Kidney glomerular epithelial cell (primary cell): Measurements from ENCODE around the gene MRGPRX4.
"Not testable (repeated sequence)": the region's sequence is repeated elsewhere in the genome, so short reads cannot be mapped to it uniquely, and the experiment has no call there.

Experiments
- DNase-seq: peaks from one replicate; lab custom pipeline; 2025; lab: John Stamatoyannopoulos, UW

The MRGPRX4 gene

DNA sequence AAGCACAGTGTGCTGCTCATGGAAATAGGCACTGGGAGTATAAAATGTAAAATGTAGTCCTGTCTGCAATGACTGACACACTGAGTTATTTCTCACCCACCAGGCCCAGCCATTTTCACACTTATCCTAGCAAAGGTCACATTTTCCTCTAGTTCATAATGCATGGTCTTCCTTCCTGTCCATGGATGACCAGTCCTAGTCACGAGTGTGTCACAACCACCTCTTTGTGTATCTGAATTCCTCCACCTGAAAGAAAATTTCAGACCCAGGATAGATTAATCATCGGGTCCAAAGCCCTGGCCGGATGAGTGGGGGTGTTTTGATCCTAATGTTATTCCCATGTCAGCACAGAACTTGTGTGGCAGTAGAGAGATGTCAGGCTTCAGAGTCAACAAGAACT lies at the start of gene MRGPRX4:
MRGPRX4 (plus strand) TSS at position 172 of the 400 bp plus-strand sequence. CDS start 420 bp downstream, outside the sequence.
- no peak for DNase-seq

DNA sequence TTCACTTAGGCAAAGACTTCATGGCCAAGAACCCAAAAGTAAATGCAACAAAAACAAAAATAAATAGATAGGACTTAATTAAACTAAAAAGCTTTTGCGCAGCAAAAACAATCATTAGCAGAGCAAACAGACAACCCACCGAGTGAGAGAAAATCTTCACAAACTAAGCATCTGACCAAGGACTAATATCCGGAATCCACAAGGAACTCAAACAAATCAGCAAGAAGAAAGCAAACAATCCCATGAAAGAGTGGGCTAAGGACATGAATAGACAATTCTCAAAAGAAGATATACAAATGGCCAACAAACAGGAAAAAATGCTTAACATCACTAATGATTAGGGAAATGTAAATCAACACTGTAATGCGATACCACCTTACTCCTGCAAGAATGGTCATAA lies 41.5 kb upstream of the MRGPRX4 start:
- not testable (repeated sequence) for DNase-seq

DNA sequence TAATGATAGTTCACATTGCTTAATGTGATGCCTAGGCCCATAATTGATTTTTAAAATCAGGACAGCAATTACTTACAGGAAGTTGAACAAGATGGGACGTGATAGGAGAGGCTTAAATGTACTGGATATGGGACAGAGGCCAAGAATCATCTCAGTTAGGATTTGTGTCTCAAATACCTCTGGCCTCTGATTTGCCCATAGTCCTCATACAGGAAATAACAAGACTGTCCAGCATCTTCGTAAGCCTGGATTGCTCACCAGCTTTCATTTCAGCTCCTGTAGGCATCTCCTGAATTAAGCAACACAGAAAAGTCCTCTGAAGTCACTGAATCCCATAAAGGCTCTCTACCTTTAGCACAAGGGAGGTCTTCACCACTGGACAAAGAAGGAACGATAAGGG lies 40.3 kb upstream of the MRGPRX4 start, which contains the start of gene MRGPRX3:
MRGPRX3 (plus strand) TSS at position 231 of the 400 bp plus-strand sequence. CDS start 4,632 bp downstream, outside the sequence.
- no peak for DNase-seq

DNA sequence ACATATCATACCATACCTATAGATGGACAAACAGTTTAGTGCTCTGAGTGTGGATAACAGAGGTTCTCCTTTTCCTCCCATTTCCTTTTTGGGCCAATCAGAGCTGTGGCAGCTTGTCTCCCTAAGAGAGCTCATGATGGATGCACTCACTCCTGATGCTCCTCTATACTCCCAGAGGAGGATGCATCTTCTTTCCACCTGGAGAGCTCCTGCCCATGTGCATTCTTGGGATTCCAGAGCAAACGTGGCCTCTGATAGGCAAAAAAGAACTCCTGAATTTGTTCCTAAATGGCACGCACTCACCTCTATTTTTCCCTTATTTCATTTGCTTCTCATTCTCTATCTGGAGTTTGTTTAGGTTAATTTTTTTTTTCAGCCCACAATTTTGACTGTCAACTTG lies 37.3 kb upstream of the MRGPRX4 start:
- DNase-seq = no peak

DNA sequence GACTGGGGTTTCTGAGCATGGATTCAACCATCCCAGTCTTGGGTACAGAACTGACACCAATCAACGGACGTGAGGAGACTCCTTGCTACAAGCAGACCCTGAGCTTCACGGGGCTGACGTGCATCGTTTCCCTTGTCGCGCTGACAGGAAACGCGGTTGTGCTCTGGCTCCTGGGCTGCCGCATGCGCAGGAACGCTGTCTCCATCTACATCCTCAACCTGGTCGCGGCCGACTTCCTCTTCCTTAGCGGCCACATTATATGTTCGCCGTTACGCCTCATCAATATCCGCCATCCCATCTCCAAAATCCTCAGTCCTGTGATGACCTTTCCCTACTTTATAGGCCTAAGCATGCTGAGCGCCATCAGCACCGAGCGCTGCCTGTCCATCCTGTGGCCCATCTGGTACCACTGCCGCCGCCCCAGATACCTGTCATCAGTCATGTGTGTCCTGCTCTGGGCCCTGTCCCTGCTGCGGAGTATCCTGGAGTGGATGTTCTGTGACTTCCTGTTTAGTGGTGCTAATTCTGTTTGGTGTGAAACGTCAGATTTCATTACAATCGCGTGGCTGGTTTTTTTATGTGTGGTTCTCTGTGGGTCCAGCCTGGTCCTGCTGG lies 35.3 kb upstream of the MRGPRX4 start:
- no peak for DNase-seq

DNA sequence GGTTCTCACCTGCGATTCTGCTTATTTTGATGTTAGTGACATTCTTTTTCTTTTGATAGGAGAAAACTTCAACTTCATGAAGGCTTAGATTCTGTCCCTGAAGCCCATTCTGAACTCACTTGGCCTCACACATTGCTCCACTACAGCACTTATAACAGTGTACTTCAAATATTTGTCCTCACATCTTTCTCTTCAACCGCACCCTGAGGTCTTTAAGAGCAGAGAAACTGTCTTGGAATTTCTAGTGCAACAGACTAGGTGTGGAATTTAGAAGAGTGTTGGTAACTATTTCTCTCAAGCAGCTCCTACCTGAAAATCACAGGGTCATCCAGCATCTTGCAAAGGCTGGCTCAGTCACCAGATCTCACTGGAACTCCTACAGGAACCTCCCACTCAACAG lies 32.5 kb upstream of the MRGPRX4 start:
- DNase-seq = no peak

DNA sequence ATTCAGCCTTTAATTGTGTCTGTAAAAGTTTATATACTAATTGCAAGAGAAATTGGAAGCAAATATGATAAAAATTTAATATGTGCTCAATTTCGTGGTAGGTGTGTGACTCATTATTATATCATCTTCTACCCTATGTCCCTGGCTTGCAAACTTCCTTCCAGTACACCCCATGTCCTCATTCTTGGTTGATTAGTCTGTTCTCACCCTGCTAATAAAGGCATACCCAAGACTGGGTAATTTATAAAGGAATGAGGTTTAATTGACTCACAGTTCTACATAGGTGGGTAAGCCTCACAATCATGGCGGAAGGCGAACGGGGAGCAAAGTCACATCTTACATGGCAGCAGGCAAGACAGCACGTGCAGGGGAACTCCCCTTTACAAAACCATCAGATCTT lies 28.4 kb upstream of the MRGPRX4 start:
- no peak for DNase-seq

DNA sequence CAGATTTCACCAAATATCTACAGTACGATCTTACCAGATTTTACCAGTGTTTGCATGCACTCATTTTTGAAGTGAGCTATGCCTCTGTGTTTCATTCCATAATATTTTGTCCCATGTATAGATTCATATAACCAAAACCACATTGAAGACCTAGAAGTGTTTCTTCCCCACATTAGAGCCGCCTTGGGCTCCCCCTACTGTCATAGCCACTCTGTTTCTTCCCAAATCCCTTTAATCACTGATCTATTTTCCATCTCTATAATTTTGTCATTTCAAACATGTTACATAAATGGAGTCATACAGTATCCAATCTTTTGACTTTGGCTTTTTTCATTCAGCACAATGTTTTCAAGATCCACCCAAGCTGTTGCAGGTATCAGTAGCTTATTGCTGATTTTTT lies 27.6 kb upstream of the MRGPRX4 start:
- no peak for DNase-seq

DNA sequence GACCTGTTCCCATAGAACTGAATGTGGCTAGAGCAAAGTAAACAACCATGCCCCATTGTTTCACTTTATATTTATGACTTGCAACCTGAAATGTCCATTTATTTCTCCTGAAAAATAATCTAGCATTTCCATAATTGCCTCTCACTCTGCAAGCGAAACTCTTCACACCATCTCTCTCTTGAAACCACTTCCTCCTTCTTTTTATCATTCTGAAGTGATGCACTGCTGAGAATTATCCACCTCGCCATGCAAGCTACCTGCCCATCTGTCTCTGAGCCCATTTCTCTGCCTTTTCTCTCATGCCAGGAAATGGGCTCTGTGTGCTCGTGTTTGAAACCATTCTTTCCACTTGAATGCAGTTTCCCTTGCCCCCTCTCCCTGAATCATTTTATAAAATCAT lies 26.8 kb upstream of the MRGPRX4 start:
- no peak for DNase-seq

DNA sequence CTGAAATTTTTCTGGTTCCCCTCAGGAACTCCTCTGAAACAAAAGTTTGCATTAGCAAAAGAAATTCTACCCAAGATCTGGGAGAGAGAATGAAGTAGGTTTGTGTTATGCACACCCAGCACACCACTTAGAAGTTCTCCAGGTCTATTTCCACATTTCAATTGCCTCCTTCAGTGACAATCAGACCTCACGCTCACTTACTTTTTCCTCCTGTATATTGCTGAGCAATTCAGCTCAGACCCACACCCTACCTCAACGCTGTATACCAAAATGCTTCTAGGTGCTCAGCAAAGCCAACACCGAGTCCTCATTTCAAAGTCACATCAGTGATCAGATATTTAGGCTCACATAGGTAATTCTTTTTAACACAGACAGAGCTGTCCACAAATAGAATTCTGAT lies 21.1 kb upstream of the MRGPRX4 start:
- DNase-seq = no peak

DNA sequence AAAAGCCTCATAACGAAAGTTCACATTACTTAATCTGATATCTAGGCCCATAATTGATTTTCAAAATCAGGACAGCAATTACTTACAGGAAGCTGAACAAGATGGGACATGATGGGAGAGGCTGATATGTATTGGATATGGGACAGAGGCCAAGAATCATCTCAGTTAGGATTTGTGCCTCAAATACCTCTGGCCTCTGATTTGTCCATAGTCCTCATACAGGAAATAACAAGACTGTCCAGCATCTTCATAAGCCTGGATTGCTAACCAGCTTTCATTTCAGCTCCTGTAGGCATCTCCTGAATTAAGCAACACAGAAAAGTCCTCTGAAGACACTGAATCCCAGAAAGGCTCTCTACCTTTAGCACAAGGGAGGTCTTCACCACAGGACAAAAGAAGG lies 4.3 kb upstream of the MRGPRX4 start:
- no peak for DNase-seq

DNA sequence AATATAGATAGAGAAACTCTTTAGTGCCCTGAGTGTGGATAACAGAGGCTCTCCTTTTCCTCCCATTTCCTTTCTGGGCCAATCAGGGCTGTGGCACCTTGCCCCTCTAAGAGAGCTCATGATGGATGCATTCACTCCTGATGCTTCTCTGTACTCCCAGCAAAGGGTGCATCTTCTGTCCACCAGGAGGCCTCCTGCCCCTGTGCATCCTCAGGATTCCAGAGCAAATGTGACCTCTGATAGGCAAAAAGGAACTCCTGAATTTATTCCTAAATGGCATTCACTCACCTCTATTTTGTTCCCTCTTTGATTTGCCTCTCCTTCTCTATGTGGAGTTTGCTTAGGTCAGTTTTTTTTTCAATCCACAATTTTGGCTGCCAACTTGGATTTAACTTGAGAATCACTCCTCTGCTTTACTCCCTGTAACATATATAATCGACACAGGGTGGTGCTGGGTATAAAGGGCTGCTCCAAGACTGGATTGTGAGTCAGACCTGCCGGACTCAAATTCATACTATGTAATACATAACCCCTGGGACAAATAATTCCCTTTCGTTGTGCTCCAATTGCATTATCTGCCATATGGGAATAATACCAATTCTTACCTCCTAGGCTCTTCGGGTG lies 1.1 kb upstream of the MRGPRX4 start:
- DNase-seq = peak; percentile 9

DNA sequence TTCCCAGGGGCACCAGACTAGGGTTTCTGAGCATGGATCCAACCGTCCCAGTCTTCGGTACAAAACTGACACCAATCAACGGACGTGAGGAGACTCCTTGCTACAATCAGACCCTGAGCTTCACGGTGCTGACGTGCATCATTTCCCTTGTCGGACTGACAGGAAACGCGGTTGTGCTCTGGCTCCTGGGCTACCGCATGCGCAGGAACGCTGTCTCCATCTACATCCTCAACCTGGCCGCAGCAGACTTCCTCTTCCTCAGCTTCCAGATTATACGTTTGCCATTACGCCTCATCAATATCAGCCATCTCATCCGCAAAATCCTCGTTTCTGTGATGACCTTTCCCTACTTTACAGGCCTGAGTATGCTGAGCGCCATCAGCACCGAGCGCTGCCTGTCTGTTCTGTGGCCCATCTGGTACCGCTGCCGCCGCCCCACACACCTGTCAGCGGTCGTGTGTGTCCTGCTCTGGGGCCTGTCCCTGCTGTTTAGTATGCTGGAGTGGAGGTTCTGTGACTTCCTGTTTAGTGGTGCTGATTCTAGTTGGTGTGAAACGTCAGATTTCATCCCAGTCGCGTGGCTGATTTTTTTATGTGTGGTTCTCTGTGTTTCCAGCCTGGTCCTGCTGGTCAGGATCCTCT lies 709 bp downstream of the MRGPRX4 start:
- no peak for DNase-seq

DNA sequence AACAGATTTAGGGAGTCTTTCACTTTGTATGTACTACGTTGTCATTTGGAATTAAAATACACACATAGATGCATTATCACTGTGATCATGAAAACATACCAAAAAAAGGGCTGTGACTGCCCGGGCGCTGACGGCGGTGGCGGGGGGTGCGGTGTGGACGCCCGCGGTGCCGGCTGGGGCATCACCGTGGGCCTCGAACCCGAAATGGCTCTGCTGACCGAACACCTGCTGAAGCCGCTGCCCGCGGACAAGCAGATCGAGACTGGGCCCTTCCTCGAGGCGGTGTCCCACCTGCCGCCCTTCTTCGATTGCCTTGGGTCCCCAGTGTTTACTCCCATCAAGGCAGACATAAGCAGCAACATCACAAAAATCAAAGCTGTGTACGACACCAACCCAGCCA lies 16.2 kb downstream of the MRGPRX4 start:
- no peak for DNase-seq

DNA sequence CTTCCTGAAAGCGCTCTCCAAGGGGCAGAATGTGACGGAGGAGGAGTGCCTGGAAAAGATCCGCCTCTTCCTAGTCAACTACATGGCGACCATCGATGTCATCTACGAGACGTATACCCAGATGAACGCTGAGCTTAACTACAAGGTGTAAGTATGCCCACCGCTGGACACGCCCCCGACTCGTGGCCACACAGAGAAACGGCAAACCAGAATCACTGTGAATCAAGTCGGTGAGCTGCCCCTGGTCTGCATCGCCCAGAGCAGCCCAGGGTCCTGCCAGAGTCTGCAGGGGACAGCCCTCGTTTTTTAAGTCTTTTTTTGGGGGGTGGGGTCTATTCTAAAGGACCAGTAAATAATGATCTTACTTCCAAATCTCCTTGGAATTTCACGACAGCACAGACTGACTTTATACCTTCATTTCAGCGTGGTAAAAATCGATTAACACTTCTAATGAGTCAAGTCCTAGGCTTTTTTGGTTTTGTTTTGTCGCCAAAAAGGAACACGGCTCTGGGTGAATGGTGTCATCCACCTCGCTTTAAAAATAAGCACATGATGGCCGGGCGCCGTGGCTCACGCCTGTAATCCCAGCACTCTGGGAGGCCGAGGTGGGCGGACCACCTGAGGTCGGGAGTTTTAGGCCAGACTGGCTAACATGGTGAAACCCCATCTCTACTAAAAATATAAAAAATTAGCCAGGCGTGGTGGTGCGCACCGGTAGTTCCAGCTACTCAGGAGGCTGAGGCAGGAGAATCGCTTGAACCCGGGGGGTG lies 17.0 kb downstream of the MRGPRX4 start:
- DNase-seq = not testable (repeated sequence)

DNA sequence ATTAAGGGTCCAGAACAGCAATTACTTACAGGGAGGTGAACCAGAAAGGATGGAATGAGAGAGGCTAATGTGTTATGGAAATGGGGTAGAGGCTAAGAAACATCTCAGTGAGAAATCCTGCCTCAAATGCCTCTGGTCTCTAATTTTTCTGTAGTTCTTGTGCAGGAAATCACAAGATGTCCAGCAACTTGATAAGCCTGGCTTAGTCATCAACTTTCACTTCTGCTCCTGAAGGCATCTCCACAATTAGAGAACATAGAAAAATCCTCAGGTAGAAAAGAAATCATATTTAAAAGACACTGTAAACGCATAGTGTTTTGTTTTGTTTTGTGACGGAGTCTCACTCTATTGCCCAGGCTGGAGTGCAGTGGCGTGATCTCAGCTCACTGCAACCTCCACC lies 18.7 kb downstream of the MRGPRX4 start:
- DNase-seq = no peak

DNA sequence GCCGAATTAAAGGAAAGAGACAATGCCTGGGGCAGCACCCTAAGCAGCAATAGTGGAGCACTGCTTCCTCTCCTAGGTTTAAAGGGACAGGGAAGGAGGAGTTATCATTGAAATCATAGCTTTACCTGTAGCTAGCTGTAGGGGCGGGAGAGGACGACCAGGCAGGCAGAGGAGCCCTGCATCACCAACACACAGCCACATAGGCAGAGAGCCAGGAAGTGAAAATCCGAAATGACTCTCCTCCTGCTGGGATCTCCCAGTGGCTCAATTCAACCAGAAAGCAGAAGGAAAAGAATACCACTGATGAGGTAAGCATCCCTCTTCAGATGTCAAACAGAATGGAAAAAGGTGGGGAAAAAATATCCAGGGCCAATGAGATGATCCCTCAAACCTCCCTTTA lies 20.4 kb downstream of the MRGPRX4 start:
- DNase-seq = no peak

DNA sequence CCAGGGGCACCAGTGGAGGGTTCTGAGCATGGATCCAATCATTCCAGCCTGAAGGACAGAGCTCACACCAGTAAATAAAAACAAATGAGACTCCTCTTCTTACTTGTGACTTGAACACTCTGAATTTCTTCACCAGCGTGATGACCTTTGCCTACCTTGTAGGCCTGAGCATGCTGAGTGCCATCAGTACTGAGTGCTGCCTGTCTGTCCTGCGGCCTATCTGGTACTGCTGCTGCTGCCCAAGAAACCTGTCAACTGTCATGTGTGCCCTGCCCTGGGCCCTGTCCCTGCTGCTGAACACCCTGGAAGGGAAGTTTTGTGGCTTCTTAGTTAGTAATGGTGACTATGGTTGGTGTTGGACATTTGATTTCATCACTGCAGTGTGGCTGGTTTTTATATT lies 23.9 kb downstream of the MRGPRX4 start:
- no peak for DNase-seq

DNA sequence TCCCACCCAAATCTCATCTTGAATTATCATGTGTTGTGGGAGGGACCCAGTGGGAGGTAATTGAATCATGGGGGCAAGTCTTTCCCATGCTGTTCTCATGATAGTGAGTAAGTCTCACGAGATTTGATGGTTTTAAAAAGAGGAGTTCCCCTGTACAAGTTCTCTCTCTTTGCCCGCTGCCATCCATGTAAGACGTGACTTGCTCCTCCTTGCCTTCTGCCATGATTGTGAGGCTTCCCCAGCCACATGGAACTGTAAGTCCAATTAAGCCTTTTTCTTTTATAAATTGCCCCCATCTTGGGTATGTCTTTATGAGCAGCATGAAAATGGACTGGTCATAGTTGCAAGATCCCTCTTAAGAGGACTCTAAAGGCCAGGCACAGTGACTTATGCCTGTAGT lies 25.1 kb downstream of the MRGPRX4 start:
- DNase-seq = not testable (repeated sequence)

DNA sequence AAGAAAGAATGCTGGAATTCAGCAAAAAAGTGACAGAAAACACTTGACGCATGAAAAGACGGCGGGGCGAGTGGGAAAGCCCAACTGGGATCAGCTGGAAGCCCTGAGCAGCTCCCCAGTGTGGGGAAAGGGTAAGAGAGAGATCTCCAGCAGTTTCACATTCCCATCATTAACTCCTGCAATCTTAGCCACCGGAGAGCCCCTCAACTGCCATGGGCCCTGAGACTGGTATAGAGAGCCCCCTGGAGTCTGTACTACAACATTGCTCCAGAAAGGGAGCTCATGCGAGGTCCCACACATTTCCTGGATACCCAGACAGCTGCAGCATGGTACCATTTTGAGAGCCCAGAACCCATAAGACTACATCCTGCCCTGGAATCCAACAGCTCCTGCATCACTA lies 31.1 kb downstream of the MRGPRX4 start:
- DNase-seq = peak; percentile 20

DNA sequence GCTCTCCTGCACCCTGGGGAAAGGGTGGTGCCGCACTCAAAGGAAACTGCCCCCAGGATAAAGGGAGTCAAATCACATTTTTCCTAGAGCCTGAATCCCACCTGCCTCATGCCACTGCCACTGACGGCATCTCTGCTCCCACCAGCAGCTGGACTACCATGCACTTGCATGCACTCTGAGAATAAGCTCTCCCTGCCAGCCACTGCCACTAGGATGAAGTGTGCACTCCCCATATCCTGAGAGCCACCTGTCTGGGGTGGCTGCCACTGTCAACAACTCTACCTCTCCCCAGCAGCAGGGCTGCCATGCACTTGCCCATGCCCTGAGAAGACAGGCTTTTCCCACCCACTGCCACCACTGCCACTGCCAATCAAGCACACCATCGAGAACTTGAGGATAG lies 31.6 kb downstream of the MRGPRX4 start:
- DNase-seq = no peak

DNA sequence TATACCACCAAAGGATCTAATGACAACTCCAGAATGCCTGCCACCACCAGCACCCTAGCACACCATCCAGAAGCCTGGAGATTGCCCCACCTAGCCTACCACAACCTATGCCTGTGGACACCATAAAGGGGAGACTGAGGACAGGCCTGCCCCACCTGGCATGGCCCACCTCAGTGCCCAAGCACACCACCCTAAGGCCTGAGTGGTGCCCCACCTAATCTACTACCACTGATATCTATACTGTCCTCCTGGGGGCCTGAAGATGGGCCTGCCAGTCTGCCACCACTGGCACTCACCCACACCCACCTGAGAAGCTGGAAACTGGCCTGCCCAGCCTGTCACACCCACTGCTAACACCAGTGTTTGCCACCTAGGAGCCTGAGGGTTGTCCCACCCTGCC lies 32.1 kb downstream of the MRGPRX4 start:
- no peak for DNase-seq

DNA sequence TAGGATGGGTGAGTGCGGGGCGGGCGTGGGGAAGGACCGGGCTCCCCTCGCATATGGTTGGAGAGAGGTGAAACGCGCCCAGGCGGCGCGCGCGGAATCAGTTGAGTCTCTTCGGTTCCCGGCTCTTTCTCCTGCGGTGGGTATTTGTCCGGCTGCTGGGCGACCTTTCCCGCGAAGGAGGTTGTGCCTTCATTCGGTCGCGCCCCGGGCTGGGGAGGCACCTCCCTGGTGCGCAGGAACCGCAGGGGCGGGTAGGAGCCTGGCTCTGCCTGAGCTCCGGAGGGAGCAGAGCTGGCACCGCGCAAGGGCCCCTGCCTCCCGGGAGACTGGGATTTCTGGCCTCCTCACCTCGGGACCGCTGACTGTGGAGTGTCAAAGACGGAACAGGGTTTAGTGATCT lies 36.4 kb downstream of the MRGPRX4 start:
- no peak for DNase-seq
